ENCODE results near the gene JAK3.

DNA sequence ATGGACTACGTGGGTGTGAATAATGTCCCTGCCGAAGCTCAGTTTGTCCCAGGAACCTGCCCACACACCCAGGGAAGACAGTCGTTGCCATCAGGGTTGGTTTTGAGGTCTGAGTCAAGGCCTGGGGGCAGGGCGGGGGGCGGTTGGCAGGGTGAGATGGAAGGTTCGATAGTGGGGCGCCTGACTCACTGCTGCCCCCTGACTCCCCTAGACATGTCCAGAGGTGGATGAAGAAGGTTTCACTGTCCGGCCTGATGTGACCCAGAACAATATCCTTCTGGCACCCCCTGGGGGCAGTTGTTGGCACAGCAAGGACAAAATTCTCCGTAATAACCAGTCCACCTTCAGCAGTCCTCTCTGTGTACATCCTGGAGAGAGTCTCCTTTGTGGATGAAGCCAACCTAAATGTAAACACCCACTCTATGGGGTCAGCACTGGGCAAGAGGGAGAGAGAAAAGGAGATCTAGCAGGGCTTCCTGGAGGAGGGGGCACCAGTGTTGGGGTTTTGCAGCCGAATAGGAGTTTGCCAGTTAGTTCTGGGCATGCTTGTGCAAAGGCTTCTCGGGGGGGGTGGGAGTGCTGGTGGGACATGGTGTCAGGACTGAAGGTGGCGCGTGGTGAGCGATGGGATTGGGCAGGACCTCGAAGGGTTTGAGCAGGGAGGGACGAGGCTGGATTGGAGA lies 72.4 kb downstream of the JAK3 start:
- TF ChIP-seq, protein P1, sequence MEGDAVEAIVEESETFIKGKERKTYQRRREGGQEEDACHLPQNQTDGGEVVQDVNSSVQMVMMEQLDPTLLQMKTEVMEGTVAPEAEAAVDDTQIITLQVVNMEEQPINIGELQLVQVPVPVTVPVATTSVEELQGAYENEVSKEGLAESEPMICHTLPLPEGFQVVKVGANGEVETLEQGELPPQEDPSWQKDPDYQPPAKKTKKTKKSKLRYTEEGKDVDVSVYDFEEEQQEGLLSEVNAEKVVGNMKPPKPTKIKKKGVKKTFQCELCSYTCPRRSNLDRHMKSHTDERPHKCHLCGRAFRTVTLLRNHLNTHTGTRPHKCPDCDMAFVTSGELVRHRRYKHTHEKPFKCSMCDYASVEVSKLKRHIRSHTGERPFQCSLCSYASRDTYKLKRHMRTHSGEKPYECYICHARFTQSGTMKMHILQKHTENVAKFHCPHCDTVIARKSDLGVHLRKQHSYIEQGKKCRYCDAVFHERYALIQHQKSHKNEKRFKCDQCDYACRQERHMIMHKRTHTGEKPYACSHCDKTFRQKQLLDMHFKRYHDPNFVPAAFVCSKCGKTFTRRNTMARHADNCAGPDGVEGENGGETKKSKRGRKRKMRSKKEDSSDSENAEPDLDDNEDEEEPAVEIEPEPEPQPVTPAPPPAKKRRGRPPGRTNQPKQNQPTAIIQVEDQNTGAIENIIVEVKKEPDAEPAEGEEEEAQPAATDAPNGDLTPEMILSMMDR (IDR thresholded peaks at IDR 0.05; ENCODE audit: low read length): peak; percentile 85
- no peak for TF ChIP-seq EZH2 (IDR thresholded peaks at IDR 0.05; ENCODE audit: borderline replicate concordance, low read length)
